NB4 (cell line): Measurements from ENCODE around the gene KCTD16.

ENCODE experiments used
- DNase-seq: peaks from one replicate; pipeline ENCODE4 v3.0.0; 2010; ENCODE audit warnings: low read depth
- H3K4me3 ChIP-seq: one replicate; pipeline ENCODE4 v1.5.1; 2011; ENCODE audit warnings: mild to moderate bottlenecking, low read depth, low read length, moderate library complexity
- CTCF ChIP-seq: IDR thresholded peaks from one replicate; pipeline ENCODE4 v1.5.1; 2012; ENCODE audit warnings: low read depth, low read length
- MAX ChIP-seq: IDR thresholded peaks from 2 replicates; pipeline ENCODE4 v1.6.1; 2011; ENCODE audit warnings: low read depth, low read length
- MYC ChIP-seq: IDR thresholded peaks from 2 replicates; pipeline ENCODE4 v1.6.1; 2011; ENCODE audit warnings: low read depth, low read length
- POLR2A ChIP-seq: IDR thresholded peaks from 2 replicates; pipeline ENCODE4 v1.6.1; 2011; ENCODE audit warnings: mild to moderate bottlenecking; ENCODE audit not compliant: insufficient read length; ENCODE audit errors: extremely low read depth

KCTD16 gene

GRCh38 chr5:144202726-144203125, 32.1 kb downstream of the KCTD16 start:
- peak; percentile 10 for DNase-seq
- TF ChIP-seq MYC (no peak), CTCF (no peak), POLR2A (no peak), MAX (no peak)
- H3K4me3 ChIP-seq, result no peak overlapping the region

GRCh38 chr5:144203750-144204596, 33.3 kb downstream of the KCTD16 start:
- TF ChIP-seq CTCF (peak; percentile 78), POLR2A (no peak), MAX (no peak)
- DNase-seq, result peak; percentile 66
- H3K4me3 ChIP-seq, result no peak overlapping the region

GRCh38 chr5:144205141-144205551, 34.5 kb downstream of the KCTD16 start:
- no peak overlapping the region for H3K4me3 ChIP-seq
- DNase-seq, result no peak
- TF ChIP-seq MAX (no peak), CTCF (no peak), POLR2A (no peak), MYC (no peak)

GRCh38 chr5:144206141-144206540, 35.5 kb downstream of the KCTD16 start:
- H3K4me3 ChIP-seq, result no peak overlapping the region
- TF ChIP-seq MAX, result no peak
- no peak for TF ChIP-seq MYC
- TF ChIP-seq CTCF, result no peak
- no peak for TF ChIP-seq POLR2A
- DNase-seq, result no peak

GRCh38 chr5:144207875-144208444, 37.3 kb downstream of the KCTD16 start:
- DNase-seq, result no peak
- no peak for TF ChIP-seq MYC
- TF ChIP-seq POLR2A, result no peak
- no peak for TF ChIP-seq MAX
- TF ChIP-seq CTCF, result no peak

More at GRCh38 chr5:144207875-144208444, 37.3 kb downstream of the KCTD16 start:
- H3K4me3 ChIP-seq, result no peak overlapping the region
